Astrocyte of the cerebellum (primary cell): ENCODE data around the gene DSTYK.
"Not testable (repeated sequence)": the region's sequence is repeated elsewhere in the genome, so short reads cannot be mapped to it uniquely, and the experiment has no call there.

ENCODE experiments used
- DNase-seq: peaks from one replicate; pipeline ENCODE4 v3.0.0-alpha.2; 2011; ENCODE audit warnings: low read depth
- H3K4me3 ChIP-seq: 2 replicates; pipeline ENCODE4 v1.5.1; 2011; ENCODE audit warnings: mild to moderate bottlenecking, low read depth, low read length, moderate library complexity
- CTCF ChIP-seq: IDR thresholded peaks from 2 replicates; pipeline ENCODE4 v1.5.1; 2012; ENCODE audit warnings: low read length, low read depth, moderate library complexity, mild to moderate bottlenecking; ENCODE audit errors: missing control alignments
- in situ Hi-C: cut with HindIII; loops from 2 replicates; pipeline ENCODE4 v1.10.0; 2017; ENCODE audit warnings: low sequenced_read_pairs

Gene DSTYK

GRCh38 chr1:205235951-205236350, 24.4 kb upstream of the DSTYK start:
- no peak for TF ChIP-seq CTCF
- no peak overlapping the region for H3K4me3 ChIP-seq
- in situ Hi-C loops = no loop called here
- no peak for DNase-seq

- H3K4me3 ChIP-seq, DNase-seq, in situ Hi-C loops: not testable (repeated sequence)
Observed at GRCh38 chr1:205233986-205234385, 22.5 kb upstream of the DSTYK start.

GRCh38 chr1:205232945-205233397, 21.5 kb upstream of the DSTYK start:
- no peak for DNase-seq
- H3K4me3 ChIP-seq = no peak overlapping the region
- in situ Hi-C loops = no loop called here
- TF ChIP-seq CTCF = no peak

- in situ Hi-C loops = no loop called here
- no peak for DNase-seq
- no peak overlapping the region for H3K4me3 ChIP-seq
- TF ChIP-seq CTCF = no peak
Observed at GRCh38 chr1:205232127-205232820, 20.8 kb upstream of the DSTYK start.

GRCh38 chr1:205230982-205231381, 19.5 kb upstream of the DSTYK start:
- DNase-seq = no peak
- TF ChIP-seq CTCF = no peak
- H3K4me3 ChIP-seq = no peak overlapping the region
- in situ Hi-C loops = no loop called here

GRCh38 chr1:205229916-205230700, 18.6 kb upstream of the DSTYK start:
- DNase-seq = no peak
- in situ Hi-C loops = no loop called here
- TF ChIP-seq CTCF = no peak
- no peak overlapping the region for H3K4me3 ChIP-seq

GRCh38 chr1:205229399-205229871, 17.9 kb upstream of the DSTYK start:
- TF ChIP-seq CTCF = no peak
- H3K4me3 ChIP-seq = peak overlapping the region; percentile 60
- in situ Hi-C loops = no loop called here
- DNase-seq = no peak
